ENCODE results near the gene LHFPL2. TPM values are rescaled to one million over a fixed set of nuclear protein-coding genes. Genes with fewer than 3 reads are reported as not detected.

LHFPL2 gene
- total and polyA plus RNA-seq, 7 donors: 1.1 to 6.4 (median 3.6) TPM

DNA sequence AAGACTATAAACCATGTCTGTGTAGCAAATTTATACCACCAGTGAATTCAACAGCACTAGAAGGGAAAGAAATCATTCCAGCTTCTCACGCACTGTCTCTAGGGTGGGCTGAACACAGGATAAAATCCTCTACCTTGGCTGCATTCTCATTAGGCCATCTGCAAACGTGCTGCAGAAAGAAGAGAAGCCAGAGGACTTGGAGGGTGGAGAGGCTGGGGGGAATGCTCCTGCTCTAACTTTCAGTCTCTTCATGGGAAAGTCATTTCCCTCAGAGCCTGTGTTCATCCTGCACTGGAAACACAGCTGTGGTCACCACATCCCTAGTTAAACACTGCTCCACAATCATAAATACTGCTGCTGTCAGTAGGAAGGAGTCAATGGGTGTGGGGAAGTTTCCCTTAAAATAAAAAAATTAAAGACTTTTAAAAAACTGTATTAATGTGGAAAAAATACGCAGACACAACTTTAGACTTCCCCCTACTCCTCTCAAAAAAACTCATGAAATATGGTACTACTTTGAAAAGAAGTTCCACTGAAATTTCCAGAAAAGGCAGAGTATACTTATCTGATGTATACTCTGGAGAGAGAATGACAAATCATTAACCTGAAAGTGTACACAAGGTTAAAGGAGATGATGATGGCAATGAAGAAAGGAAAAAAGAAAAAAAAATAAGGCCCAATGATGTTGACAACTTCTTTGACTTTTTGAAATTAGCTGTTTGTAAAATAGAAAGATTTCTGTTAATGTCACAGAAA, 46.8 kb downstream of the LHFPL2 start:
- DNase-seq (no peak), ATAC-seq (no peak)
- WGBS, 3 donors: 63 to 78% (median 68%) methylated on average over 3 of the region's 3 CpGs
- Histone ChIP-seq H3K27ac (no peak overlapping the region), H3K9me3 (no peaks in the 10 kb centered on the region), H3K36me3 (ENCODE audit: insufficient read depth in 1 of 2, low read depth in 1 of 2) (no peaks in the 10 kb centered on the region), H3K4me3 (no peak overlapping the region), H3K27me3 (ENCODE audit: insufficient read depth in 3 of 3, low read length in 2 of 3) (no peaks in the 10 kb centered on the region), H3K4me1 (peaks cover 5% of the 10 kb centered on the region)
- intact Hi-C loops (cut with DNase I): no loop called here
- no peak for TF ChIP-seq CTCF (IDR thresholded peaks at IDR 0.05)

DNA sequence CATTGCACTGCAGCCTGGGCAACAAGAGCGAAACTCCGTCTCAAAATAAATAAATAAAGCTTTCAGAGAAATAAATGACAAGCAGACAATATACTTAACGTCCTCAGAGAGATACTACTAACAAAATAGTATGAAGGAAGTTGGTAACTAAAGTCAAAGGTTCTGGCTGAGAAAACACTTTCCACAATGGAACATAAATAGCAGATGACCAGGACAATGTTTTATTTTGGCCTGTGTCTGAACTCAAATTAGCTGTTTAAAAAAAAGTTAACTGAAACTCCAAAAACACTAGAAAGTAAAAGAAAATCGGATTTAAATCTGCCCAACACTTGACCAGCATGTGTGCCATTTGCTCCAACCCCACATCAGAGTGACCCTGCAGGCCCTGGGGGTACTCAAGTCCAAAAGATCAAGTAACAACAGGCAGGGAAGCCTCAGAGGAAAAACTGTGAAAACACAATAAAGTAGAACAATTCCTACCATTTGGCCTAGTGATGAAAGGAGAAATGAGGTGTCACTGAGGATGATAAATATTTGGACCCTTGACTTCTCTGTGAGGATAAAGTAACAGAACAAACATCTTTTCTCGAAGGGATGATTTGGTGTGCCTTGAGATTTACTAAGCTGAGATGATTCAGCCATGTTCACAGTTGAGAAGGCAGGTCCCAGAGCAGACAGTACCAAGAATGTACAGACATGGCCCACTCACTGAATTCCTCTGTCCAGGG, 47.7 kb downstream of the LHFPL2 start:
- no peaks in the 10 kb centered on the region for H3K9me3 ChIP-seq
- H3K27me3 ChIP-seq (ENCODE audit: insufficient read depth in 3 of 3, low read length in 2 of 3): no peaks in the 10 kb centered on the region
- no peaks in the 10 kb centered on the region for H3K36me3 ChIP-seq (ENCODE audit: insufficient read depth in 1 of 2, low read depth in 1 of 2)
- no peak overlapping the region for H3K4me3 ChIP-seq
- H3K4me1 ChIP-seq: peaks cover 5% of the 10 kb centered on the region
- H3K27ac ChIP-seq: peak overlapping the region; percentile 34
- ATAC-seq (peak in 1 of 4 donors; percentile 44), DNase-seq (no peak)
- intact Hi-C loops (cut with DNase I): no loop called here
- 61 to 66% (median 63%) methylated on average over 5 of the region's 5 CpGs for WGBS, 3 donors
- TF ChIP-seq CTCF (IDR thresholded peaks at IDR 0.05): no peak

DNA sequence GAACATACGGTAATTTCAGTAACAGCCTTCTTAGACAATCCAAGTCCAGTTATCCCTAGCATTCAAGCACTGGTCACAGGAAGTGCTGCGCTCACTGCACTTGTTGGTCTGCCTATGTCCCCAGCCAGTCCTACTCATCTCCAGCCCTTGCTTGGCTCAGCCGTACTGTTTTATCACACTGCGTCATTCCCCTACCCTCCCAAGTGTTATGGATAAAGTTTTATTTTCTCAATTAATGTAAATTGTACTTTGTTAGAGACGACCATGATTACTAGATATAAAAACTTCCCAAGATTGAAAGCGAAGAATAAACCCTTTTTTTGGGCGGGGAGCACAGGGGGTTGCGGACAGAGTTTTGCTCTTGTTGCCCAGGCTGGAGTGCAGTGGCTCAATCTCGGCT, 49.6 kb downstream of the LHFPL2 start:
- no peak for ATAC-seq
- no peak for TF ChIP-seq CTCF (IDR thresholded peaks at IDR 0.05)
- WGBS, 3 donors: 97 to 98% (median 98%) methylated on average over 9 of the region's 9 CpGs
- Histone ChIP-seq H3K4me1 (peaks cover 22% of the 10 kb centered on the region), H3K4me3 (no peak overlapping the region), H3K27ac (no peak overlapping the region), H3K27me3 (ENCODE audit: insufficient read depth in 3 of 3, low read length in 2 of 3) (no peaks in the 10 kb centered on the region), H3K9me3 (no peaks in the 10 kb centered on the region), H3K36me3 (ENCODE audit: insufficient read depth in 1 of 2, low read depth in 1 of 2) (no peaks in the 10 kb centered on the region)
- intact Hi-C loops (cut with DNase I): loop anchor here in 1 of 2 donors (5.0 kb wide), 1 partner anchor 33 kb away; no protein-coding TSS in a partner anchor
- DNase-seq: no peak

DNA sequence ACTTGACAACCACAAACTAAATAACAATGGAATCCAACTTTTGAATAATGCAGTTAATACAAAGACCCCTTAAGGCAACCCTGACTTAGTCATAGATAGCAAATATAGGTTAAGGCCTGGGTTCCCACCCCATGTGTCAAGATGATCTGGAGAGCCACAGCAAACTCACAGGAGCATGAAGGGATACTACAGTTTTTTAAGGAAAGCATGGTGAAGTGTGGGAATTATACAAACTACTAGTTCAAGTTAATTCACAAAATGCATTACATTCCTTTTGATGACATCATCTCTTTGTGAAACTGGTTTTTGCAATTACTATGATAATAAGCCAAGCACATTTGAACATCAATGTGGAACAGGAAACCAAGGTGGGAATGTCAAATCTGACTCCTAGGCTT, 50.6 kb downstream of the LHFPL2 start:
- Histone ChIP-seq H3K4me3 (no peak overlapping the region), H3K9me3 (no peaks in the 10 kb centered on the region), H3K27me3 (ENCODE audit: insufficient read depth in 3 of 3, low read length in 2 of 3) (no peaks in the 10 kb centered on the region), H3K4me1 (peaks cover 32% of the 10 kb centered on the region), H3K36me3 (ENCODE audit: insufficient read depth in 1 of 2, low read depth in 1 of 2) (no peaks in the 10 kb centered on the region), H3K27ac (no peak overlapping the region)
- TF ChIP-seq CTCF (IDR thresholded peaks at IDR 0.05): no peak
- intact Hi-C loops (cut with DNase I): loop anchor here in 1 of 2 donors (5.0 kb wide), 1 partner anchor 34 kb away; no protein-coding TSS in a partner anchor
- DNase-seq (no peak), ATAC-seq (no peak)
